Activated B cell treated with CpG ODN at 0.5 μM for 24 hours (primary cell): Measurements from ENCODE around the gene IL36RN. TPM values are rescaled to one million over a fixed set of nuclear protein-coding genes. Genes with fewer than 3 reads are reported as not detected.

Experiments used
- ATAC-seq: fragments of 200-7000 bp; cut with Tn5 transposase; one replicate; pipeline ENCODE4 v1.10.0; 2021; ENCODE audit warnings: low read depth, mild to moderate bottlenecking, moderate library complexity
- CTCF ChIA-PET: fragments of 350-600 bp; sonication (Branson Sonifier 250); formaldehyde crosslinking; loops from one replicate; lab custom pipeline; 2021; ENCODE audit warnings: antibody characterized with exemption; lab: Charles Lee
- POLR2A ChIA-PET: fragments of 350-600 bp; sonication (Branson Sonifier 250); formaldehyde crosslinking; loops from one replicate; lab custom pipeline; 2021; ENCODE audit warnings: antibody characterized with exemption; lab: Charles Lee
- DNase-seq: peaks from one replicate; pipeline ENCODE4 v3.0.0; 2022
- H3K27ac Mint-ChIP-seq: one replicate; pipeline ENCODE4 v1.8.0; 2020; ENCODE audit warnings: mixed read lengths
- H3K27me3 Mint-ChIP-seq: one replicate; pipeline ENCODE4 v1.8.0; 2021; ENCODE audit warnings: mixed read lengths
- H3K36me3 Mint-ChIP-seq: one replicate; pipeline ENCODE4 v1.8.0; 2021; ENCODE audit warnings: low read depth, mixed read lengths
- H3K4me1 Mint-ChIP-seq: one replicate; pipeline ENCODE4 v1.8.0; 2021; ENCODE audit warnings: mixed read lengths
- H3K4me3 Mint-ChIP-seq: one replicate; pipeline ENCODE4 v1.8.0; 2020; ENCODE audit warnings: mild to moderate bottlenecking, mixed read lengths
- H3K9me3 Mint-ChIP-seq: one replicate; pipeline ENCODE4 v1.8.0; 2020; ENCODE audit warnings: mixed read lengths
- intact Hi-C: fragments of 100-400 bp; cut with micrococcal nuclease; formaldehyde crosslinking; loops from one replicate; pipeline ENCODE4 v1.15.1; 2024
- total RNA-seq: library from RNA; stranded (reverse); gene quantifications from 2 replicates; pipeline ENCODE4 v1.2.3, GENCODE V29; 2022
- TF ChIP-seq, protein P1 (sequence below): fragments of 200-600 bp; IDR thresholded peaks from one replicate; pipeline ENCODE4 v1.8.0; 2022; ENCODE audit warnings: antibody characterized with exemption, mild to moderate bottlenecking

IL36RN gene
- total RNA-seq, 1 donor from 2014 or later = not detected

DNA sequence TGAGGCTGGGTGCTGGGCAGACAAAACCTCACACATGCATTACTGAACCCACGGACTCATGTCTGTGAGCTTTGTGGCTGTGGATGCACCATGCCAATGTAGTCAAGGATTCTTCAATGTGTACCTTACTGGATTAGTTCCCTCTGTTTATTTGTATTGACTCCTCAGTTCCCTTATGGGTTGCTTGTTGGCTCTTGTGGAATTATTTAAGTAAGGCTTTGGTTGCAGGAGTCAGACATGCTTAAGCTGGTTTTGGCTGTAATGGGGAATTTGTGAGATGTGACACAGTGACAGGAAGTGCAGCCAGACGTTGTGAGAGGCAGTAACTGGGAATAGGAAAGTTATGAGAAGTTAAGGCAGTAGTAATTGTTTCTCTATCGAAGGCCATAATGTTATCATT is 54.8 kb downstream of the IL36RN start:
- Mint-ChIP-seq H3K36me3 (no peaks in the 10 kb centered on the region), H3K27ac (no peak overlapping the region), H3K4me1 (peaks cover 6% of the 10 kb centered on the region), H3K27me3 (no peaks in the 10 kb centered on the region), H3K9me3 (no peaks in the 10 kb centered on the region), H3K4me3 (no peak overlapping the region)
- ChIA-PET POLR2A (no interaction called here), CTCF (interaction anchor here (1.0 to 1.1 kb wide), 2 partner anchors 34 to 85 kb away, joined by 3 to 4 read pairs; no protein-coding TSS in a partner anchor)
- DNase-seq (no peak), ATAC-seq (no peak)
- TF ChIP-seq, protein P1, sequence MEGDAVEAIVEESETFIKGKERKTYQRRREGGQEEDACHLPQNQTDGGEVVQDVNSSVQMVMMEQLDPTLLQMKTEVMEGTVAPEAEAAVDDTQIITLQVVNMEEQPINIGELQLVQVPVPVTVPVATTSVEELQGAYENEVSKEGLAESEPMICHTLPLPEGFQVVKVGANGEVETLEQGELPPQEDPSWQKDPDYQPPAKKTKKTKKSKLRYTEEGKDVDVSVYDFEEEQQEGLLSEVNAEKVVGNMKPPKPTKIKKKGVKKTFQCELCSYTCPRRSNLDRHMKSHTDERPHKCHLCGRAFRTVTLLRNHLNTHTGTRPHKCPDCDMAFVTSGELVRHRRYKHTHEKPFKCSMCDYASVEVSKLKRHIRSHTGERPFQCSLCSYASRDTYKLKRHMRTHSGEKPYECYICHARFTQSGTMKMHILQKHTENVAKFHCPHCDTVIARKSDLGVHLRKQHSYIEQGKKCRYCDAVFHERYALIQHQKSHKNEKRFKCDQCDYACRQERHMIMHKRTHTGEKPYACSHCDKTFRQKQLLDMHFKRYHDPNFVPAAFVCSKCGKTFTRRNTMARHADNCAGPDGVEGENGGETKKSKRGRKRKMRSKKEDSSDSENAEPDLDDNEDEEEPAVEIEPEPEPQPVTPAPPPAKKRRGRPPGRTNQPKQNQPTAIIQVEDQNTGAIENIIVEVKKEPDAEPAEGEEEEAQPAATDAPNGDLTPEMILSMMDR = no peak
- intact Hi-C loops = no loop called here

Other genes starting within 250 kb of the IL36RN start
- 0.53 and 0.71 TPM in 2 replicates for gene IL1B, start 222.4 kb upstream of the IL36RN start, total RNA-seq
- gene IL37, start 148.0 kb upstream of the IL36RN start, total RNA-seq = not detected in 2 replicates
- not detected in 2 replicates for gene IL36G, start 81.2 kb upstream of the IL36RN start, total RNA-seq
- gene IL36A, start 53.7 kb upstream of the IL36RN start, total RNA-seq = not detected in 2 replicates
- gene IL36B, start 6.3 kb upstream of the IL36RN start, total RNA-seq = not detected in 2 replicates
- not detected in 2 replicates for gene IL1F10, start 8.8 kb downstream of the IL36RN start, total RNA-seq
- 0.32 TPM in 1 of 2 replicates, not detected in the other for gene IL1RN, start 68.4 kb downstream of the IL36RN start, total RNA-seq
- 161 and 182 TPM in 2 replicates for gene PSD4, start 114.8 kb downstream of the IL36RN start, total RNA-seq
- 0.39 and 0.71 TPM in 2 replicates for gene PAX8, start 219.7 kb downstream of the IL36RN start, total RNA-seq